Measurements from ENCODE around the gene PAQR4. TPM values are rescaled to one million over a fixed set of nuclear protein-coding genes. Genes with fewer than 3 reads are reported as not detected.
A peak's percentile ranks its signal among the peaks of the same experiment; 100 is the strongest.

Gene PAQR4
- total and polyA plus RNA-seq, 4 donors, result 4.0 to 21.3 (median 13.1) TPM

DNA sequence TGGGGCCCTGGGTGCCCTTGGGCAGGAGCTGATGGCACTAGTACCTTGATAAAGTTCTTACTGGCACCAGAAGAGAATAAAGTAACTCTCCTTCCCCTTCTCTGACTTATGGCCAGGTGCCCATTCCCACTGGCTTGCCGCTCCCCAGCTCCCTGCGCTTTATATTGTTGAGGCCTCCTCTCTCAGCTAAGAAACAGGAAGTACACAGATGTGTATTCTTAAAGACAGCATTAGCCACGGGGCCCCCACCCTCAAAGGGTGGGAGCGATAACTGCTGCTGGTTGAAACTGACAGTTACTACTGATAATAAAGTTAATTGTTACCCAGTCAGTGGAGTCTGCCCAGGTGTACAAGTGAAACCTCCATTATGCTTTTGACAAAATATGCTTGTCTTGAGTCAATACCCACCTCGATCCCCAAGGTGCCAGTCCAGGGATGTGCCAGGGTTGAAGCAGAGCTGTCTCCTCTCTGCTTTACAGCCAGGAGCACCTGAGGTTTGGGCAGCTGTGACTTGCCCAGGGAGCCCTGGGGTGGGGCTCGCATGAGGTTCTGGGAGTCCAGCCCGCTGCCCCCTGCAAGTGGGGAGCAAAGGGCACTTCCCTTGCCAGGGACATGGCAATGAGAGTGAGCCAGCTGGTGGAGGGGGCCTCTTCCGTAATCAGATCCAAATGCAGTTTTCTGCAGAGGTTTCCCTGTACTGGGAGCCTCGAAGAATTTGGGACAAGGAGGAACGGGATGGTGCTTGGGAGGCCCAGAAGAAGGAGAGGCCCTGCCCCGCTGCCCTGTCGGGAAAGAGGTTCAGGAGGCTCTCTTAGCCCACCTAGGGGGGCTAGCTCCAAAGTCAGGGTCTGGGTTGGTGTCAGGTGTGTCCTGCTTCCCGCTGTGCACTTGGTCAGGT lies 38.2 kb downstream of the PAQR4 start:
- peaks cover 0 to 40% (median 15%) of the 10 kb centered on the region in 3 donors for H3K27me3 ChIP-seq (ENCODE audit: control insufficient read depth in 3 of 3, insufficient read depth in 3 of 3, low read length in 2 of 3)
- peaks cover 0 to 26% (median 2%) of the 10 kb centered on the region in 5 donors for H3K4me1 ChIP-seq (ENCODE audit: control insufficient read depth in 5 of 5, insufficient read depth in 5 of 5, low read length in 5 of 5)
- ATAC-seq (ENCODE audit: insufficient read depth, low FRiP score), result no peak
- no peak overlapping the region for H3K4me3 ChIP-seq
- WGBS, 2 donors, result 21 to 48% methylated on average over 13 of the region's 13 CpGs
- peaks cover 0 to 2% (median 0%) of the 10 kb centered on the region in 4 donors for H3K9me3 ChIP-seq (ENCODE audit: control insufficient read depth in 4 of 4, insufficient read depth in 3 of 4, low read length in 3 of 4)
- TF ChIP-seq CTCF (IDR thresholded peaks at IDR 0.05; ENCODE audit: control extremely low read depth, extremely low read depth), result no peak
- H3K9ac ChIP-seq (ENCODE audit: insufficient read depth in 1 of 2, low read length in 2 of 2), result peak overlapping the region in 1 of 2 donors; percentile 29
- DNase-seq, result no peak
- H3K36me3 ChIP-seq (ENCODE audit: control insufficient read depth in 4 of 4, insufficient read depth in 4 of 4, low read length in 4 of 4), result no peaks in the 10 kb centered on the region
- peak overlapping the region in 1 of 2 donors; percentile 30 for H3K27ac ChIP-seq (ENCODE audit: low read depth in 1 of 2, low read length in 1 of 2)

DNA sequence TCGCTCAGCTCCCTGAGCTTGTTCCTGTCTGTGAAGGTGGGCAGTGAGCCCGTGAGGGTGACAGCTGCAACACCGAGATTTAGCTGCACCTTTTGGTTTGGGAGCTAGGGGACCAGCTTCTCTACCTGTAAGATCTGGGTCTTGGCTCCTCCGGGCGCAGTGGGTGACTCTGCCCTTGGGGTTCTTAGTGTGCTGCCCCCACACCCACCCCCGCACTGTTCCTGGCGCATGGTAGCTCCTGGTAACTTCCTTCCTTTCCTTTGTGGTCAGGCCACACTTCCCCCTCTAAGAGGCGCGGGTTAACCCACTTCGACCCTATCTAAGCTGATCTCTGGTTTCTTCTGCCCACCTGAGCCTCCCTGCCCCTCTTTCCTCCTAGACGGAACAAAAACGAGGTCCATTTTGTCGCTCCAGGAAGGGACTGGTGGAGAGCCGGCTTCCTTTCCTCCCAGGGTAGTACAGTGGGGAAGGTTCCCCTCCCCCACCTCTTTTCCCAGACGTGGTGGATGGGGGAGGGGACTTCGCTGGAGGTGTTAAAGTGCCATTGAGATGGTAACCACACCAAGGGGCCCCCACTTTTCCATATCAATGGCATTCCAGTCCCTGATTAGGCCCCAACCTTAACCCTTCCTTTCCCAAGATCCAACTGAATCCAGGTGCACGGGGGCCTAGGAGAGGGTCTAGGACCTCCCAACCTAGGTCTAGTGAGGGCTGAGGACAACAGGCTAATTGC lies 39.0 kb downstream of the PAQR4 start:
- WGBS, 2 donors, result 6 to 15% methylated on average over 17 of the region's 17 CpGs
- peak overlapping the region in 1 of 2 donors; percentile 29 for H3K9ac ChIP-seq (ENCODE audit: insufficient read depth in 1 of 2, low read length in 2 of 2)
- H3K4me3 ChIP-seq, result no peak overlapping the region

GRCh38 chr16:3008690-3009037 lies 39.5 kb downstream of the PAQR4 start:
- H3K4me3 ChIP-seq, result no peak overlapping the region
- peak overlapping the region in 1 of 2 donors; percentile 65 for H3K27ac ChIP-seq (ENCODE audit: low read depth in 1 of 2, low read length in 1 of 2)
- H3K9me3 ChIP-seq (ENCODE audit: control insufficient read depth in 4 of 4, insufficient read depth in 3 of 4, low read length in 3 of 4), result peaks cover 0 to 2% (median 0%) of the 10 kb centered on the region in 4 donors
- TF ChIP-seq CTCF (IDR thresholded peaks at IDR 0.05; ENCODE audit: control extremely low read depth, extremely low read depth), result no peak
- H3K9ac ChIP-seq (ENCODE audit: insufficient read depth in 1 of 2, low read length in 2 of 2), result no peak overlapping the region
- no peaks in the 10 kb centered on the region for H3K36me3 ChIP-seq (ENCODE audit: control insufficient read depth in 4 of 4, insufficient read depth in 4 of 4, low read length in 4 of 4)
- peaks cover 0 to 43% (median 26%) of the 10 kb centered on the region in 3 donors for H3K27me3 ChIP-seq (ENCODE audit: control insufficient read depth in 3 of 3, insufficient read depth in 3 of 3, low read length in 2 of 3)
- ATAC-seq (ENCODE audit: insufficient read depth, low FRiP score) (no peak), DNase-seq (peak in 1 of 3 donors; percentile 48)
- H3K4me1 ChIP-seq (ENCODE audit: control insufficient read depth in 5 of 5, insufficient read depth in 5 of 5, low read length in 5 of 5), result peaks cover 0 to 33% (median 2%) of the 10 kb centered on the region in 5 donors
- WGBS, 2 donors, result 62 to 66% methylated on average over 4 of the region's 4 CpGs

More for the DNA sequence above, 39.0 kb downstream of the PAQR4 start:
- Histone ChIP-seq H3K36me3 (ENCODE audit: control insufficient read depth in 4 of 4, insufficient read depth in 4 of 4, low read length in 4 of 4) (no peaks in the 10 kb centered on the region), H3K27ac (ENCODE audit: low read depth in 1 of 2, low read length in 1 of 2) (peak overlapping the region in 1 of 2 donors; percentile 7), H3K4me1 (ENCODE audit: control insufficient read depth in 5 of 5, insufficient read depth in 5 of 5, low read length in 5 of 5) (peaks cover 0 to 29% (median 2%) of the 10 kb centered on the region in 5 donors), H3K27me3 (ENCODE audit: control insufficient read depth in 3 of 3, insufficient read depth in 3 of 3, low read length in 2 of 3) (peaks cover 0 to 41% (median 22%) of the 10 kb centered on the region in 3 donors), H3K9me3 (ENCODE audit: control insufficient read depth in 4 of 4, insufficient read depth in 3 of 4, low read length in 3 of 4) (peaks cover 0 to 2% (median 0%) of the 10 kb centered on the region in 4 donors)
- ATAC-seq (ENCODE audit: insufficient read depth, low FRiP score) (no peak), DNase-seq (peak in 2 of 3 donors; percentile 60 to 81)
- no peak for TF ChIP-seq CTCF (IDR thresholded peaks at IDR 0.05; ENCODE audit: control extremely low read depth, extremely low read depth)
